HL-60/S4 treated with phorbol 12-myristate 13-acetate at 8.2 ng/mL for 4 days and 3 days (cell line): ENCODE results near the gene CBR1.
"Not testable (repeated sequence)": the region's sequence is repeated elsewhere in the genome, so short reads cannot be mapped to it uniquely, and the experiment has no call there.

Experiments used
- in situ Hi-C: fragments of 300-500 bp; cut with MboI; formaldehyde crosslinking; loops from 2 replicates; pipeline ENCODE4 v1.15.0; 2022; ENCODE audit warnings: low sequenced_read_pairs

Gene CBR1

GRCh38 chr21:36079010-36079649 is 9.3 kb downstream of the CBR1 start:
- in situ Hi-C loops, result no loop called here

GRCh38 chr21:36079671-36080070 is 9.8 kb downstream of the CBR1 start:
- in situ Hi-C loops, result no loop called here

- in situ Hi-C loops, result no loop called here
Observed at GRCh38 chr21:36080386-36080785, 10.6 kb downstream of the CBR1 start.

GRCh38 chr21:36082237-36082664 is 12.4 kb downstream of the CBR1 start:
- in situ Hi-C loops, result no loop called here

GRCh38 chr21:36087362-36088138 is 17.7 kb downstream of the CBR1 start:
- in situ Hi-C loops, result no loop called here

- in situ Hi-C loops, result no loop called here
Observed at GRCh38 chr21:36089946-36090345, 20.1 kb downstream of the CBR1 start.

GRCh38 chr21:36092681-36093080 is 22.9 kb downstream of the CBR1 start:
- in situ Hi-C loops, result no loop called here

GRCh38 chr21:36093512-36093911 is 23.7 kb downstream of the CBR1 start:
- in situ Hi-C loops, result no loop called here

- in situ Hi-C loops, result no loop called here
Observed at GRCh38 chr21:36096398-36097290, 26.8 kb downstream of the CBR1 start.

GRCh38 chr21:36097427-36098181 is 27.8 kb downstream of the CBR1 start:
- in situ Hi-C loops, result no loop called here

- in situ Hi-C loops, result no loop called here
Observed at GRCh38 chr21:36098182-36098532, 28.3 kb downstream of the CBR1 start.

- in situ Hi-C loops, result no loop called here
Observed at GRCh38 chr21:36099000-36099399, 29.2 kb downstream of the CBR1 start.

GRCh38 chr21:36099695-36100211 is 29.9 kb downstream of the CBR1 start:
- in situ Hi-C loops, result not testable (repeated sequence)

- in situ Hi-C loops, result no loop called here
Observed at GRCh38 chr21:36100971-36101641, 31.3 kb downstream of the CBR1 start.

GRCh38 chr21:36103434-36103833 is 33.6 kb downstream of the CBR1 start:
- in situ Hi-C loops, result no loop called here

- in situ Hi-C loops, result no loop called here
Observed at GRCh38 chr21:36104317-36105300, 34.8 kb downstream of the CBR1 start.

- in situ Hi-C loops, result no loop called here
Observed at GRCh38 chr21:36105327-36105842, 35.6 kb downstream of the CBR1 start.

GRCh38 chr21:36109868-36110267 is 40.0 kb downstream of the CBR1 start:
- in situ Hi-C loops, result no loop called here

- in situ Hi-C loops, result no loop called here
Observed at GRCh38 chr21:36111238-36111637, 41.4 kb downstream of the CBR1 start.
